T1000 (cell line): ENCODE data around the gene CHML.

Experiments
- DNase-seq: peaks from one replicate; lab custom pipeline; 2025; ENCODE audit warnings: mixed read lengths; lab: John Stamatoyannopoulos, UW

The CHML gene

GRCh38 chr1:241617426-241617825 is 22.7 kb downstream of the CHML start:
- no peak for DNase-seq

- no peak for DNase-seq
Measured at GRCh38 chr1:241615043-241615974, 24.9 kb downstream of the CHML start.

GRCh38 chr1:241614572-241614971 is 25.6 kb downstream of the CHML start:
- no peak for DNase-seq

- no peak for DNase-seq
Measured at GRCh38 chr1:241614144-241614543, 26.0 kb downstream of the CHML start.

- peak; percentile 45 for DNase-seq
Measured at GRCh38 chr1:241612533-241613477, 27.4 kb downstream of the CHML start.

DNA sequence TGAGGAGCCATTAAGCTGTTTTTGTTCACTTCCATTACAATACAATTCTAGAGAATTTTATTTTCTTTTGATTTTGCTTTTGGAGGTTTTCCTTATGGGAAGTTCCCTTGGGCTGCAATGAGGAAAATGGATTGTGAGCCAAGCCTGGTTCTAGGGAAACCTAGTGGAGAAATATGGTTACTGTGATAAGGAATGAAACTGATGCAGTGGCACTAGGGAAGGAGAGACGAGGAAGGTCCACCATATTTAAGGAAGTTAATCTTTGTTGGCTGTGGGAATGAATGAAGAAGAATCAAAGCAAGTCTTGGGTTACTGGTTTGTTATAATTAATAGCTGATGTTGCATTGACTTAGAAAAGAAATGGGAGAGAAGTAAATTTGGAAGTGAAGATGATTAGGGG is 28.4 kb downstream of the CHML start:
- no peak for DNase-seq

GRCh38 chr1:241611063-241611462 is 29.1 kb downstream of the CHML start:
- DNase-seq, result no peak

GRCh38 chr1:241610056-241610815 is 29.9 kb downstream of the CHML start:
- DNase-seq, result no peak

GRCh38 chr1:241608379-241609033 is 31.7 kb downstream of the CHML start:
- no peak for DNase-seq

DNA sequence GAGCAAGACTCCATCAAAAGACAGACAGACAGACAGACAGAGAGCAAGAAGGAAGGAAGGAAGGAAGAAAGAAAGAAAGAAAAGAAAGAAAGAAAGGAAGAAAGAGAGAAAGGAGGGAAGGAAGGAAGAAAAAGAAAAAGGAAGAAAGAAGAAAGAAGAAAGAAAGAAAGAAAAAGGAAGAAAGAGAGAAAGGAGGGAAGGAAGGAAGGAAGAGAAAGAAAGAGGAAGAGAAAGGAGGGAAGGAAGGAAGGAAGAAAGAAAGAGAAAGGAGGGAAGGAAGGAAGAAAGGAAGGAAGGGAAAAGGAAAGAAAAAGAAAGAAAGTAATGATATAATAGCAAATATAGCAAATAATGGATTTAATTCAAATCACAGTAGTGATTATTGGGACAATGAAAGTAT is 32.7 kb downstream of the CHML start:
- DNase-seq, result no peak

GRCh38 chr1:241606544-241606943 is 33.6 kb downstream of the CHML start:
- DNase-seq, result no peak

DNA sequence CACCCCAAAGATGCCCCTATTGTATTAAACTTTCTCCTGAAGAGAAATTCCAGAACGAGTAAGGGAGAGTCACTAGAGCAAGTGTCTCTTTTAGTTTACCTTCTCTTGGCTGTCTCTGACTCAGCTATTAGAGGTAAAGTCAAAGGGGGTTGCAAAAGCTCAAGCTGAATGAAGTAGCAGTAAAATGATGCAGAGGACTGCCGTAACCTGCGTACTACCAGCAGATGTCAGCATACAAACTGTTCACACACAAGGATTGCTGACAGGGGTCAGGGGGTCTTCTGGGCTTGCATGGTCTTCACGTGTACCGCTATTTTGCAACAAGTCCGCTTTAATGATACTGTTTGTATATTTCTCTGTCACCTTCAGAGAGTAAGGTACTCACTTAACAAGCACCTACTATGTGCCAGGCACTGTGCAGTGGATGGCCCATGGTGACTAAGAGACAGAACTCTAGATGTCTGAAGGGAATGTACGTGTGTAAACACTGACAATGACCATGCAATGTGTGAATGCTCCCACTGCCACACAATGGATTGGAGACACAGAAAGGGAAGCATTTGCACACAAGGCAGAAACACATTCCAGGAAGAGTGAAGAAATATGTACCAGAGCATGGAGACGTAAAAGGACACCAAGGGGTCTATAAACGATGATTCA is 34.9 kb downstream of the CHML start:
- no peak for DNase-seq

DNA sequence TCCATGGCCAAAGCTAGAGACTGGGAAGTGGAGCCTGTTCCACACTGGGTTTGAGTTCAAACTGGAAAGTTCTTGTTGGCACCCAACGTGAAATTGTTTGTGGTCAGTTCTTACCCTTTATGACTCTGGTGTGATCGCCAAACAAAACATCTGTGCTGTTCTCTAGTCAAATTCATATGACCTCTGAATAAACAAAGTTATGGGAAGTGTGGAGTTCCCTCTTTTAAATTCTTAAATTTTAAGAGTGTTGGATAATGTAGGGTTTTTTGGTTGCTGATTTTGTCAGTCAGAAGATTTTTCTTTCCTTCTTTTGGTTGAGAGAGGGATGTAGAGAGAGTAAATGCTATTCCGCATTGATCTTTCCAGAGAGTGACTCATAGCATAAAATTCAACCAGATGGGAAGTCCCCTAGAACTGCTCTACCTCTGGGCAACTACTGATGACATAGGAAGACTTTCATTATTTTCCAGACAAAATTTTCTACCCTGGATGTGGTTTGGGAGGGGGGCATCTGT is 36.4 kb downstream of the CHML start:
- no peak for DNase-seq

DNA sequence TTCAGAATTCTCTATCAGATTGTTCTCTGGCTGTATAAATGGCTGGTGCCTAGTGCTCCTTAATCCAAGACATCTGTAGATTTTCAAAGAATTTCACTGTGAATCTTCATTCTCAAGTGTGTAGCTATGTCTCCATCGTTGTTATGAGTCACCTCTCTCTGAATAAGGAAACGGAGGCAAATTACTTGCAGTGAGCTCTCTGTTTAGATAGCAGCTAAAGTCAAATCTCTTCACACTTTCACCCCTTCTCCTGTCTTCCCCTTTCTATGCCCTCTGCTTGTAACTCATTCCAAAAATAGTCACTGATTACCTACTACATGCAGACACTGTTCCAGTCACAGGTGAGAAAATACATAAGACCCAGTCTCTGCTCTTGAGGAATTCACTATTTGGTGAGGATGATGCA is 39.7 kb downstream of the CHML start:
- DNase-seq, result no peak

GRCh38 chr1:241598249-241598648 is 41.9 kb downstream of the CHML start:
- DNase-seq, result no peak

DNA sequence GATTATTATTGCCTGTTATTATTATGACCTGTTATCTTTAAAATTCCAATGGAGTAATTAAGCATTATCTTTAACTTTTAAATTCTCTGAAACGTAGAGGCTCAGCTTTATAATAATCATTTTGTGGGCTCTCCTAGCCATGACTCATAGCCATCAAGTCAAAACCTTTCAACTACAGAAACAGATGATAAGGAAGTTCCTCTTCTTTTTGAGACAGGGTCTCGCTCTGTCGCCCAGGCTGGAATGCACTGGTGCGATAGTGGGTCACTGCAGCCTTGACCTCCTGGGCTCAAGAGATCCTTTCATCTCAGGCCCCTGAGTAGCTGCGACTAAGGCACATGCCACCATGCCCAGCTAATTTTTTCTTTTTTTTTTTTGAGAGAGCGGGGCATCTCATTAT is 43.5 kb downstream of the CHML start:
- no peak for DNase-seq

- no peak for DNase-seq
Measured at GRCh38 chr1:241593186-241593585, 47.0 kb downstream of the CHML start.

DNA sequence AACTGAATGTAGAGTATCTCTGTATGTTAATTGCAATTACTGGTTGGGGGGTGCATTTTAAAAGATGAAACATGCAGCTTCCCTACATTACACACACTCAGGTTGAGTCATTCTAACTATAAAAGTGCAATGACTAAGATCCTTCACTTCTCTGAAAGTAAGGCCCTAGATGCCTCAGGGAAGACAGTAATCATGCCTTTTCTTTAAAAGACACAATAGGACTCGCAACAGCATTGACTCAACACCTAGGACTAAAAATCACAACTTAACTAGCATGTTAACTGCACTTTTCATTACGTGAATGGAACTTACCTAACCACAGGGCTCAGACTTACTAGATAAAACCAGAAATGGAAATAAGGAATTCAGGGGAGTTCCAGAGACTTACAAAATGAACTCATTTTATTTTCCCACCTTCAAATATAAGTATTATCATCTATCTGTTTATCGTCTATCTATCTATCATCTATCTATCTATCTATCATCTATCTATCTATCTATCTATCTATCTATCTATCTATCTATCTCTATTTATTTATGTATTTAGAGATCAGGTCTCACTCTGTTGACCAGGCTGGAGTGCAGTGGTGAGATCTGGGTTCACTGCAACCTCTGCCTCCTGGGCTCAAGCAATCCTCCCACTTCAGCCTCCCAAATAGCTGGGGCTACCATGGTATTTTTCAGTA is 47.8 kb downstream of the CHML start:
- DNase-seq, result no peak

GRCh38 chr1:241591736-241592135 is 48.4 kb downstream of the CHML start:
- DNase-seq, result no peak

- DNase-seq, result peak; percentile 54
Measured at GRCh38 chr1:241591317-241591716, 48.9 kb downstream of the CHML start.
